ENCODE measurements around the gene CREB3. TPM values are rescaled to one million over a fixed set of nuclear protein-coding genes. Genes with fewer than 3 reads are reported as not detected.

CREB3 gene
- total RNA-seq, 2 experiments from 2014 or later: 13.7 to 15.4 TPM

GRCh38 chr9:35736201-35736633 lies 3.8 kb downstream of the CREB3 start:
- Mint-ChIP-seq H3K4me1 (ENCODE audit: low read depth) (peaks cover 22% of the 10 kb centered on the region), H3K9me3 (no peaks in the 10 kb centered on the region), H3K36me3 (ENCODE audit: low read depth) (peaks cover 68% of the 10 kb centered on the region), H3K27ac (peak overlapping the region; percentile 67), H3K4me3 (peak overlapping the region; percentile 49), H3K27me3 (no peaks in the 10 kb centered on the region)
- peak; percentile 25 for ATAC-seq (ENCODE audit: poor library complexity)
- Histone ChIP-seq H3K4me3 (ENCODE audit: low read length) (no peak overlapping the region), H3K36me3 (ENCODE audit: insufficient read depth, low read length) (peaks cover 63% of the 10 kb centered on the region), H3K27me3 (ENCODE audit: control insufficient read depth in 1 of 2, insufficient read depth in 2 of 2, low read length in 2 of 2) (no peaks in the 10 kb centered on the region), H3K27ac (ENCODE audit: low read depth in 1 of 2, low read length in 2 of 2) (no peak overlapping the region), H3K9me3 (ENCODE audit: control insufficient read depth in 1 of 2, insufficient read depth in 1 of 2, low read length in 2 of 2) (no peaks in the 10 kb centered on the region), H3K4me1 (ENCODE audit: insufficient read depth, low read length) (peaks cover 32% of the 10 kb centered on the region)
- CTCF ChIA-PET: interaction anchor here (0.6 to 3.0 kb wide), 15 partner anchors 8 to 146 kb away, joined by 3 to 32 read pairs (median 5); partner anchors contain the start of genes CCDC107, GBA2, RGP1 and RMRP
- TF ChIP-seq CTCF (IDR thresholded peaks at IDR 0.05): peak; percentile 73
- intact Hi-C loops (cut with DNase I, micrococcal nuclease): loop anchor here (1.0 to 10.0 kb wide), 5 partner anchors 13 to 1029 kb away; partner anchors contain the start of genes ATOSB (in 1 of the 2), DNAJB5 (in 1 of the 2), GBA2 (in 1 of the 2) and RGP1 (in 1 of the 2)
- POLR2A ChIA-PET: interaction anchor here (0.6 to 4.4 kb wide), 7 partner anchors 13 to 120 kb away, joined by 3 to 30 read pairs (median 3); partner anchors contain the start of genes CCDC107, GBA2, RGP1 and RMRP
- peak; percentile 43 to 86 (median 58) for DNase-seq

- CTCF ChIA-PET: interaction anchor here (0.7 to 3.0 kb wide), 3 partner anchors 11 to 120 kb away, joined by 3 to 32 read pairs (median 3); partner anchors contain the start of genes GBA2 and RGP1
- POLR2A ChIA-PET: interaction anchor here (1.0 to 4.4 kb wide), 2 partner anchors 12 to 75 kb away, joined by 3 to 30 read pairs; partner anchors contain the start of genes GBA2, RGP1 and SPAG8
- Histone ChIP-seq H3K4me3 (ENCODE audit: low read length) (no peak overlapping the region), H3K27ac (ENCODE audit: low read depth in 1 of 2, low read length in 2 of 2) (no peak overlapping the region), H3K9me3 (ENCODE audit: control insufficient read depth in 1 of 2, insufficient read depth in 1 of 2, low read length in 2 of 2) (no peaks in the 10 kb centered on the region), H3K4me1 (ENCODE audit: insufficient read depth, low read length) (peaks cover 34% of the 10 kb centered on the region), H3K27me3 (ENCODE audit: control insufficient read depth in 1 of 2, insufficient read depth in 2 of 2, low read length in 2 of 2) (no peaks in the 10 kb centered on the region), H3K36me3 (ENCODE audit: insufficient read depth, low read length) (peaks cover 72% of the 10 kb centered on the region)
- Mint-ChIP-seq H3K9me3 (no peaks in the 10 kb centered on the region), H3K4me1 (ENCODE audit: low read depth) (peaks cover 26% of the 10 kb centered on the region), H3K27me3 (no peaks in the 10 kb centered on the region), H3K27ac (no peak overlapping the region), H3K4me3 (no peak overlapping the region), H3K36me3 (ENCODE audit: low read depth) (peaks cover 75% of the 10 kb centered on the region)
- intact Hi-C loops (cut with DNase I, micrococcal nuclease): loop anchor here (10.0 kb wide), 3 partner anchors 622 to 1028 kb away; partner anchors contain the start of genes ATOSB (in 1 of the 2) and DNAJB5 (in 1 of the 2)
- DNase-seq (no peak), ATAC-seq (ENCODE audit: poor library complexity) (no peak)
- no peak for TF ChIP-seq CTCF (IDR thresholded peaks at IDR 0.05)
Measured at GRCh38 chr9:35737143-35737542, 4.7 kb downstream of the CREB3 start.

- no peaks in the 10 kb centered on the region for H3K9me3 Mint-ChIP-seq
- H3K4me1 Mint-ChIP-seq (ENCODE audit: low read depth): peaks cover 25% of the 10 kb centered on the region
- H3K27me3 Mint-ChIP-seq: no peaks in the 10 kb centered on the region
- ChIA-PET CTCF (no interaction called here), POLR2A (interaction anchor here (1.5 to 4.4 kb wide), 2 partner anchors 11 kb away, joined by 8 to 30 read pairs; partner anchors contain the start of genes GBA2 and RGP1)
- no peak for TF ChIP-seq CTCF (IDR thresholded peaks at IDR 0.05)
- Histone ChIP-seq H3K4me3 (ENCODE audit: low read length) (no peak overlapping the region), H3K9me3 (ENCODE audit: control insufficient read depth in 1 of 2, insufficient read depth in 1 of 2, low read length in 2 of 2) (no peaks in the 10 kb centered on the region), H3K4me1 (ENCODE audit: insufficient read depth, low read length) (peaks cover 27% of the 10 kb centered on the region), H3K36me3 (ENCODE audit: insufficient read depth, low read length) (peaks cover 81% of the 10 kb centered on the region), H3K27me3 (ENCODE audit: control insufficient read depth in 1 of 2, insufficient read depth in 2 of 2, low read length in 2 of 2) (no peaks in the 10 kb centered on the region), H3K27ac (ENCODE audit: low read depth in 1 of 2, low read length in 2 of 2) (no peak overlapping the region)
- H3K36me3 Mint-ChIP-seq (ENCODE audit: low read depth): peaks cover 76% of the 10 kb centered on the region
- ATAC-seq (ENCODE audit: poor library complexity) (no peak), DNase-seq (no peak)
- no peak overlapping the region for H3K4me3 Mint-ChIP-seq
- no peak overlapping the region for H3K27ac Mint-ChIP-seq
- intact Hi-C loops (cut with DNase I, micrococcal nuclease): loop anchor here (10.0 kb wide), 3 partner anchors 623 to 1027 kb away; partner anchors contain the start of genes ATOSB (in 1 of the 2) and DNAJB5 (in 1 of the 2)
Measured at GRCh38 chr9:35738186-35738585, 5.7 kb downstream of the CREB3 start.
